GM19035 (cell line): ENCODE data around the gene LPO.

ENCODE experiments used
- ATAC-seq: cut with Tn5 transposase; IDR thresholded peaks from one replicate; pipeline ENCODE4 v1.9.1; 2021; ENCODE audit not compliant: unreplicated experiment

LPO gene

GRCh38 chr17:58315750-58316149 is 77.4 kb downstream of the LPO start:
- ATAC-seq: no peak

- no peak for ATAC-seq
Measured at GRCh38 chr17:58316260-58316960, 78.0 kb downstream of the LPO start.

GRCh38 chr17:58317421-58318064 is 79.2 kb downstream of the LPO start:
- ATAC-seq: no peak

- ATAC-seq: no peak
Measured at GRCh38 chr17:58318065-58318481, 79.7 kb downstream of the LPO start.
